Spleen (tissue), 11 donors: ENCODE data around the gene MEG3. TPM values are rescaled to one million over a fixed set of nuclear protein-coding genes. Genes with fewer than 3 reads are reported as not detected.

Source experiments
- DNase-seq: peaks from one replicate; pipeline ENCODE4 v3.0.0-alpha.2; 2020
- H3K27ac ChIP-seq, 8 donors: fragments of 200-600 bp; sonication (generic) in 7 of 8; 1 replicate in 4 of 8; 2 replicates in 4 of 8; pipeline versions ENCODE4 v1.5.0 to v1.8.0; 2016 to 2021; ENCODE audit warnings: inconsistent platforms in 4 of 8, mild to moderate bottlenecking in 4 of 8, moderate library complexity in 1 of 8
- H3K27me3 ChIP-seq, 7 donors: fragments of 200-600 bp; sonication (generic) in 6 of 7; replicated peaks in 1 of 7; 1 replicate in 4 of 7; 2 replicates in 3 of 7; pipeline versions ENCODE4 v1.5.0 to v1.8.0; 2016 to 2021; ENCODE audit warnings: inconsistent platforms in 3 of 7, mild to moderate bottlenecking in 1 of 7
- H3K36me3 ChIP-seq, 6 donors: fragments of 200-600 bp; sonication (generic) in 5 of 6; 1 replicate in 4 of 6; 2 replicates in 2 of 6; pipeline versions ENCODE4 v1.5.0 to v1.8.0; 2016 to 2021; ENCODE audit warnings: inconsistent platforms in 2 of 6
- H3K4me1 ChIP-seq, 6 donors: fragments of 200-600 bp; sonication (generic) in 5 of 6; 1 replicate in 3 of 6; 2 replicates in 3 of 6; pipeline versions ENCODE4 v1.5.0 to v1.8.0; 2016 to 2021; ENCODE audit warnings: inconsistent platforms in 3 of 6
- H3K4me3 ChIP-seq, 8 donors: fragments of 200-600 bp; sonication (generic) in 7 of 8; 1 replicate in 4 of 8; 2 replicates in 4 of 8; pipeline versions ENCODE4 v1.5.0 to v1.8.0; 2016 to 2021; ENCODE audit warnings: inconsistent platforms in 4 of 8, mild to moderate bottlenecking in 4 of 8, moderate library complexity in 2 of 8
- H3K9me3 ChIP-seq, 8 donors: fragments of 200-600 bp; sonication (generic) in 7 of 8; 1 replicate in 4 of 8; 2 replicates in 4 of 8; pipeline versions ENCODE4 v1.5.0 to v1.8.0; 2016 to 2021; ENCODE audit warnings: inconsistent platforms in 4 of 8
- CTCF ChIP-seq, 11 experiments: fragments of 200-600 bp in 7 of 11; fragments of 450-650 bp in 4 of 11; sonication (generic) in 4 of 11; IDR thresholded peaks in 8 of 11; conservative IDR thresholded peaks in 3 of 11; 1 replicate in 7 of 11; 2 replicates in 4 of 11; pipeline versions ENCODE4 v1.4.0 to v1.8.0; 2016 to 2021; ENCODE audit warnings: antibody characterized with exemption in 11 of 11, inconsistent platforms in 4 of 11, mild to moderate bottlenecking in 1 of 11
- POLR2A ChIP-seq, 3 donors: fragments of 450-650 bp; IDR thresholded peaks; one replicate each; pipeline ENCODE4 v1.5.1; 2017; ENCODE audit warnings: antibody characterized with exemption in 3 of 3, mild to moderate bottlenecking in 1 of 3
- POLR2AphosphoS5 ChIP-seq, 3 donors: sonication (generic); formaldehyde crosslinking; IDR thresholded peaks; one replicate each; pipeline ENCODE4 v1.5.1; 2017; ENCODE audit warnings: antibody characterized with exemption in 3 of 3
- WGBS, 5 donors: extraction: QIAGEN DNeasy Blood & Tissue Kit in 3 of 5; methylation state at CpG; one replicate each; pipeline versions ENCODE4 v1.1.5 to v1.1.7; 2013 to 2018; 5-methylcytosine and 5-hydroxymethylcytosine counted together
- intact Hi-C: fragments of 100-400 bp; cut with DNase I; formaldehyde crosslinking; loops from one replicate; pipeline ENCODE4 v1.15.0; 2023; ENCODE audit warnings: low total_unique reads
- polyA plus RNA-seq, 3 donors: library from polyadenylated mRNA; stranded (reverse); fragments of 200-250 nt; gene quantifications; one replicate each; pipeline ENCODE4 v1.2.1, GENCODE V29; 2013
- total RNA-seq, 7 donors: library from RNA; depleted of rRNA in 3 of 7; stranded (reverse); fragments of >200 nt in 3 of 7; fragmentation: NEBNext Ultra II Directional in 4 of 7; extraction: Animal tissue kit (Norgen Biotek cat#: 25700) in 4 of 7; gene quantifications; one replicate each; pipeline versions ENCODE4 v1.1.0 to v1.2.1, GENCODE V29; 2016 to 2021
- donor health status: healthy with polysubstance abuse.
- donor health status: DM: no; HTN: no; CAD: no; lungs with moderate emphysema.
- donor health status: DM: no; HTN: no; CAD: no.
- donor health status: Bipolar disorder and iron deficiency.
- donor health status: healthy.
- donor health status: DM: no; HTN: no; CAD: no.
- donor health status: DM: yes; HTN: yes; CAD: no.

MEG3 gene
- total and polyA plus RNA-seq, 10 donors = 86.5 to 763 (median 187) TPM

- Histone ChIP-seq H3K27ac (no peak overlapping the region), H3K4me3 (no peak overlapping the region), H3K36me3 (no peaks in the 10 kb centered on the region), H3K27me3 (peaks cover 0 to 28% (median 0%) of the 10 kb centered on the region in 7 donors), H3K4me1 (peaks cover 0 to 21% (median 0%) of the 10 kb centered on the region in 6 donors), H3K9me3 (no peaks in the 10 kb centered on the region)
- WGBS, 5 donors = 58 to 71% (median 64%) methylated on average over 5 of the region's 5 CpGs
- no peak for TF ChIP-seq POLR2AphosphoS5 (IDR thresholded peaks at IDR 0.05)
- no peak for TF ChIP-seq CTCF (IDR thresholded peaks at IDR 0.05 in 8 of 11, conservative IDR thresholded peaks at IDR 0.05 in 3 of 11)
- no peak for TF ChIP-seq POLR2A (IDR thresholded peaks at IDR 0.05)
- intact Hi-C loops = no loop called here
- no peak for DNase-seq
These were observed 37.0 kb upstream of the MEG3 start for GRCh38 chr14:100788942-100789341.

GRCh38 chr14:100789460-100790417 lies 36.2 kb upstream of the MEG3 start:
- H3K4me3 ChIP-seq = no peak overlapping the region
- intact Hi-C loops = no loop called here
- H3K27ac ChIP-seq = no peak overlapping the region

GRCh38 chr14:100790502-100791347 lies 35.2 kb upstream of the MEG3 start:
- intact Hi-C loops = no loop called here
- Histone ChIP-seq H3K4me3 (no peak overlapping the region), H3K4me1 (peaks cover 0 to 19% (median 0%) of the 10 kb centered on the region in 6 donors), H3K27me3 (peaks cover 0 to 28% (median 0%) of the 10 kb centered on the region in 7 donors), H3K36me3 (no peaks in the 10 kb centered on the region), H3K27ac (no peak overlapping the region), H3K9me3 (no peaks in the 10 kb centered on the region)
- no peak for DNase-seq
- 86 to 94% (median 90%) methylated on average over 14 of the region's 14 CpGs for WGBS, 5 donors
- no peak for TF ChIP-seq POLR2AphosphoS5 (IDR thresholded peaks at IDR 0.05)
- TF ChIP-seq POLR2A (IDR thresholded peaks at IDR 0.05) = no peak
- TF ChIP-seq CTCF (IDR thresholded peaks at IDR 0.05 in 8 of 11, conservative IDR thresholded peaks at IDR 0.05 in 3 of 11) = no peak

More at GRCh38 chr14:100789460-100790417, 36.2 kb upstream of the MEG3 start:
- H3K36me3 ChIP-seq = no peaks in the 10 kb centered on the region
- WGBS, 5 donors = 81 to 93% (median 85%) methylated on average over 12 of the region's 12 CpGs
- TF ChIP-seq CTCF (IDR thresholded peaks at IDR 0.05 in 8 of 11, conservative IDR thresholded peaks at IDR 0.05 in 3 of 11) = no peak
- no peak for TF ChIP-seq POLR2AphosphoS5 (IDR thresholded peaks at IDR 0.05)
- no peak for TF ChIP-seq POLR2A (IDR thresholded peaks at IDR 0.05)
- peaks cover 0 to 21% (median 0%) of the 10 kb centered on the region in 6 donors for H3K4me1 ChIP-seq
- no peak for DNase-seq
- no peaks in the 10 kb centered on the region for H3K9me3 ChIP-seq
- H3K27me3 ChIP-seq = peaks cover 0 to 28% (median 0%) of the 10 kb centered on the region in 7 donors
